Smooth muscle cell (in vitro differentiated cells): ENCODE measurements around the gene SIDT1. TPM values are rescaled to one million over a fixed set of nuclear protein-coding genes. Genes with fewer than 3 reads are reported as not detected.

Source experiments
- DNase-seq: peaks from one replicate; lab custom pipeline; 2025; ENCODE audit not compliant: unreplicated experiment; lab: John Stamatoyannopoulos, UW
- H2AFZ ChIP-seq: fragments of 200-600 bp; sonication (generic); 2 replicates; pipeline ENCODE4 v1.6.0; 2016; ENCODE audit warnings: antibody characterized with exemption, low read depth, mild to moderate bottlenecking
- H3F3A ChIP-seq: fragments of 200-600 bp; sonication (generic); 2 replicates; pipeline ENCODE4 v1.6.0; 2017; ENCODE audit warnings: antibody characterized with exemption, low read depth
- H3K27ac ChIP-seq: fragments of 200-600 bp; sonication (generic); 2 replicates; pipeline ENCODE4 v1.5.1; 2016; ENCODE audit warnings: low read depth, mild to moderate bottlenecking
- H3K27me3 ChIP-seq: fragments of 200-600 bp; sonication (generic); 2 replicates; pipeline ENCODE4 v1.6.1; 2016; ENCODE audit warnings: low read depth, mild to moderate bottlenecking
- H3K36me3 ChIP-seq: fragments of 200-600 bp; sonication (generic); 2 replicates; pipeline ENCODE4 v1.5.1; 2016; ENCODE audit warnings: low read depth
- H3K4me1 ChIP-seq: fragments of 200-600 bp; sonication (generic); 2 replicates; pipeline ENCODE4 v1.5.1; 2016; ENCODE audit warnings: low read depth
- H3K4me2 ChIP-seq: fragments of 200-600 bp; sonication (generic); 2 replicates; pipeline ENCODE4 v1.6.0; 2016; ENCODE audit warnings: mild to moderate bottlenecking
- H3K4me3 ChIP-seq: fragments of 200-600 bp; sonication (generic); 2 replicates; pipeline ENCODE4 v1.5.1; 2016; ENCODE audit warnings: mild to moderate bottlenecking
- H3K79me2 ChIP-seq: fragments of 200-600 bp; sonication (generic); 2 replicates; pipeline ENCODE4 v1.6.0; 2016; ENCODE audit warnings: low read depth, mild to moderate bottlenecking
- H3K9ac ChIP-seq: fragments of 200-600 bp; sonication (generic); 2 replicates; pipeline ENCODE4 v1.6.0; 2016; ENCODE audit warnings: low read depth
- H3K9me3 ChIP-seq: fragments of 200-600 bp; sonication (generic); replicated peaks from 2 replicates; pipeline ENCODE4 v1.5.1; 2016; ENCODE audit warnings: low read depth
- H4K20me1 ChIP-seq: fragments of 200-600 bp; sonication (generic); 2 replicates; pipeline ENCODE4 v1.6.0; 2016; ENCODE audit warnings: low read depth
- CTCF ChIP-seq: fragments of 200-600 bp; sonication (generic); IDR thresholded peaks from 2 replicates; pipeline ENCODE4 v1.5.1; 2017; ENCODE audit warnings: borderline replicate concordance, mild to moderate bottlenecking, antibody characterized with exemption; ENCODE audit not compliant: insufficient read depth, poor library complexity, severe bottlenecking
- WGBS: methylation state at CpG from one replicate; pipeline ENCODE4 v1.1.7; 2016; ENCODE audit warnings: low lambda C conversion rate; 5-methylcytosine and 5-hydroxymethylcytosine counted together
- polyA plus RNA-seq: library from polyadenylated mRNA; unstranded; fragments of >200 nt; fragmentation: Nextera tagmentation; extraction: Ambion mirVana; gene quantifications from 2 replicates; pipeline ENCODE4 v1.2.1, GENCODE V29; 2016
- total RNA-seq: library from RNA; depleted of rRNA; stranded (reverse); fragments of >200 nt; gene quantifications from 2 replicates; pipeline ENCODE4 v1.2.3, GENCODE V29; 2014

SIDT1 gene
- total and polyA plus RNA-seq, 2 experiments from 2014 or later, result not detected

GRCh38 chr3:113673593-113673992 lies 141.2 kb downstream of the SIDT1 start:
- no peaks in the 10 kb centered on the region for H3F3A ChIP-seq
- TF ChIP-seq CTCF, result no peak

GRCh38 chr3:113676261-113676660 lies 143.9 kb downstream of the SIDT1 start:
- Histone ChIP-seq H3K4me3 (no peak overlapping the region), H3K4me2 (no peak overlapping the region), H3K36me3 (peaks cover 6% of the 10 kb centered on the region), H3K9ac (no peak overlapping the region), H3F3A (no peaks in the 10 kb centered on the region), H3K79me2 (peaks cover 4% of the 10 kb centered on the region), H3K27ac (no peak overlapping the region), H3K4me1 (no peaks in the 10 kb centered on the region), H2AFZ (no peak overlapping the region), H3K27me3 (no peaks in the 10 kb centered on the region), H4K20me1 (no peaks in the 10 kb centered on the region), H3K9me3 (no peaks in the 10 kb centered on the region)
- DNase-seq, result no peak
- WGBS, result 96% methylated on average over 3 of the region's 3 CpGs
- TF ChIP-seq CTCF, result no peak

More at GRCh38 chr3:113673593-113673992, 141.2 kb downstream of the SIDT1 start:
- Histone ChIP-seq H3K27me3 (no peaks in the 10 kb centered on the region), H2AFZ (no peak overlapping the region), H3K27ac (no peak overlapping the region), H3K4me1 (no peaks in the 10 kb centered on the region), H4K20me1 (no peaks in the 10 kb centered on the region), H3K9ac (no peak overlapping the region), H3K4me3 (no peak overlapping the region), H3K36me3 (peaks cover 6% of the 10 kb centered on the region), H3K79me2 (no peaks in the 10 kb centered on the region), H3K4me2 (no peak overlapping the region), H3K9me3 (no peaks in the 10 kb centered on the region)
- DNase-seq, result no peak
- 97% methylated on average over 4 of the region's 4 CpGs for WGBS

GRCh38 chr3:113677737-113678136 lies 145.4 kb downstream of the SIDT1 start:
- no peaks in the 10 kb centered on the region for H3K9me3 ChIP-seq
- peaks cover 6% of the 10 kb centered on the region for H3K36me3 ChIP-seq
- H3F3A ChIP-seq, result no peaks in the 10 kb centered on the region
- H3K27ac ChIP-seq, result no peak overlapping the region
- H4K20me1 ChIP-seq, result no peaks in the 10 kb centered on the region
- WGBS, result 43% methylated on average over 1 of the region's 1 CpG
- peaks cover 7% of the 10 kb centered on the region for H3K79me2 ChIP-seq
- no peaks in the 10 kb centered on the region for H3K27me3 ChIP-seq
- H3K4me1 ChIP-seq, result no peaks in the 10 kb centered on the region
- TF ChIP-seq CTCF, result no peak
- H2AFZ ChIP-seq, result no peak overlapping the region
- H3K4me3 ChIP-seq, result no peak overlapping the region
- DNase-seq, result no peak
- H3K4me2 ChIP-seq, result no peak overlapping the region
- H3K9ac ChIP-seq, result no peak overlapping the region

- no peaks in the 10 kb centered on the region for H3F3A ChIP-seq
- H2AFZ ChIP-seq, result no peak overlapping the region
- TF ChIP-seq CTCF, result no peak
- no peak overlapping the region for H3K4me3 ChIP-seq
- H3K27ac ChIP-seq, result no peak overlapping the region
- peaks cover 7% of the 10 kb centered on the region for H3K79me2 ChIP-seq
- no peaks in the 10 kb centered on the region for H3K9me3 ChIP-seq
- no peaks in the 10 kb centered on the region for H4K20me1 ChIP-seq
- 98% methylated on average over 4 of the region's 4 CpGs for WGBS
- H3K27me3 ChIP-seq, result no peaks in the 10 kb centered on the region
- DNase-seq, result no peak
- no peaks in the 10 kb centered on the region for H3K4me1 ChIP-seq
- no peak overlapping the region for H3K4me2 ChIP-seq
- H3K9ac ChIP-seq, result no peak overlapping the region
- H3K36me3 ChIP-seq, result peaks cover 6% of the 10 kb centered on the region
Measured at GRCh38 chr3:113678773-113679172, 146.4 kb downstream of the SIDT1 start.
